GM19328 (cell line): ENCODE data around the gene ABAT.
"Not testable (repeated sequence)": the region's sequence is repeated elsewhere in the genome, so short reads cannot be mapped to it uniquely, and the experiment has no call there.

ENCODE experiments used
- ATAC-seq: cut with Tn5 transposase; IDR thresholded peaks from one replicate; pipeline ENCODE4 v1.9.1; 2021; ENCODE audit warnings: mild to moderate bottlenecking, moderate library complexity; ENCODE audit not compliant: unreplicated experiment

Gene ABAT

DNA sequence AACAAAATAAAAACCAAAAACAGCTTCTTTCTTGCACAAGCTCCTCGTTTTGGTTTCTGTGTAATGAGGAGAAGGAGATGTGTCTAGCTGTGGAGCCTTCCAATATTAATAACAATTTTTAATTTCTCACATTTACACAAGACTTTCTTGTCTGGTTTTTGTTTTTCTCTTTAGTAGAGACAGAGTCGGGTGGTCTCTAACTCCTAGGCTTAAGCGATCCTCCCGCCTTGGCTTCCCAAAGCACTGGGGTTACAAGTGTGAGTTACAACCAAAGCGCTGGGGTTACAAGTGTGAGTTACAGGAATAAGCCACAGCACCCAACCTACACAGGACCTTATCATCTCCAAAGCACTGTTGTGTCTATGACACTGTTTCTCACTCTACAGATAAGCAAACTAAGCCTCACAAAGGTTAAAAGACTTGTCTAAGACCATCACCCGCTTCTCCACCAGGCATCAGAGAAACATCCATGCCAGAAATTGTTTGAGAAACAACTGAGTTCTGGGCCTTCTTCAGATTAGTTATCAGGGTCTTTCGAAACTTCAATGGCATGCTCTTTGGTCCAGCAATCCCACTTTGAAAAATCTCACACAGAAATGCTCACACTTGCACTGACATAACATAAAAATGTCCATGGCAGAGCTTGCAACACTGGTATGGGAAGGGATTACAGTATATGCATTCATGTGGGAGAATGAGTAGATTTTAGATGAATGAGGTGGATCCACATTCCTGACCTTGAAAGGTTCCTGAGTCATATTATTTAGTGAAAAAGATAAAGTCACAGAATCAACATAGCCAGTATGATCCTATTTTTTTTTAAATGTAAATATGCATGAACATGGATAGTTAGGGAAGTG is 3.9 kb downstream of the ABAT start:
- no peak for ATAC-seq

DNA sequence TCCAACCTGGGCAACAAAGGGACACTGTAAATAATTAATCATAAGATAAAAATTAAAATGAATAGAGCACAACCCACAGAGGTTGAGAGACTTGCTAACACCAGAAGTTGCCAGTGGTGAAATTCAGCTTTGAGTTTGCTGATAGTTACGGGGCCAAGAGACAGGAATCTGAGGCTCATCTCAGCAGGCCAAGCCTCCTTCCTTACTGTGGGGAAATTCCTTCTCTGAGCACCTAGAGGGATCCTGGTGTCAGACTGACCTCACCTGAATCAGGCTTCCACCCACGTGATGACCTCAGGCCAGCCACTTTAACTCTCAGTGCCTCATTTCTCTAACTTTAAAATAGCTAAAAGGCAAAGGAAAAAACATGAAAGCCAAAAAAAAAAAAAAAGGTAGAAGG is 4.7 kb downstream of the ABAT start:
- no peak for ATAC-seq

- no peak for ATAC-seq
These were observed 8.3 kb downstream of the ABAT start for GRCh38 chr16:8682551-8683259.

- no peak for ATAC-seq
These were observed 9.2 kb downstream of the ABAT start for GRCh38 chr16:8683640-8684039.

DNA sequence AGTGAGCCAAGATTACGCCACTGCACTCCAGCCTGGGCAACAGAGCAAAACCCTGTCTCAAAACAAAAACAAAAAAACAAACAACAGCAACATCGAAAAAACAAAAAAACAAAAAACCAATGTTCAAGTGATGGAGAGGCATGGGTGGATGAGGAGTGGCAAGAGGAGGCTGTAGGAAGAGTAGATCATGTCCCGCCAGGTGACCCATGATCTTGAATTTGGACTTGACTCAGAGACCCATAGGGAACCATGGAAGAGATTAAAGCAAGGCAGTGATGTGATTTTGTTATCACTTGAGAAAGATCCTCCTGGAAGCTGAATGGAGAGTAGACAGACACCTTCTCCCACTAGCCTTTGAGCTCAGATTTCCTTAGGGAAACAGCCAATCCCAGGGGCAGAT is 11.2 kb downstream of the ABAT start:
- ATAC-seq, result no peak

GRCh38 chr16:8686031-8686621 is 11.7 kb downstream of the ABAT start:
- ATAC-seq, result no peak

- no peak for ATAC-seq
These were observed 12.5 kb downstream of the ABAT start for GRCh38 chr16:8686879-8687278.

- ATAC-seq, result no peak
These were observed 15.3 kb downstream of the ABAT start for GRCh38 chr16:8689686-8690085.

DNA sequence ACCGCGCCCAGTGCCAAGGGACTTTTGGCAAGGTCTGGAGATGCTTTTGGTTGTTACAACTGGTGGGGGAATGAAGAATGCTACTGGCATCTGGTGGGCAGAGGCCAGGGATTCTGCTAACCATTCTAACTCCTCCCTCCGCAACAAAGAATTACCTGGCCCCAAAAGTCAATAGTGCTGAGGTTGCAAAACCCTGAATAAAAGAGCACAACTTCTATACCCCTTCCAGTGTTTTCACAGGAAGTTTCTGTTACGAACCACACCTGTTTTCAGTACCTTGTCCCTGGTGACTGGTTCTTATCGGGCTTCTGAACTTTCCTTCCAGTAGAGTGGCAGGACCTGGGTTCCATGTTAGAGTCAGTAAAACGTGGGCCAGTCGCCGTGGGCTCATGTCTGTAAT is 17.3 kb downstream of the ABAT start:
- ATAC-seq, result no peak

DNA sequence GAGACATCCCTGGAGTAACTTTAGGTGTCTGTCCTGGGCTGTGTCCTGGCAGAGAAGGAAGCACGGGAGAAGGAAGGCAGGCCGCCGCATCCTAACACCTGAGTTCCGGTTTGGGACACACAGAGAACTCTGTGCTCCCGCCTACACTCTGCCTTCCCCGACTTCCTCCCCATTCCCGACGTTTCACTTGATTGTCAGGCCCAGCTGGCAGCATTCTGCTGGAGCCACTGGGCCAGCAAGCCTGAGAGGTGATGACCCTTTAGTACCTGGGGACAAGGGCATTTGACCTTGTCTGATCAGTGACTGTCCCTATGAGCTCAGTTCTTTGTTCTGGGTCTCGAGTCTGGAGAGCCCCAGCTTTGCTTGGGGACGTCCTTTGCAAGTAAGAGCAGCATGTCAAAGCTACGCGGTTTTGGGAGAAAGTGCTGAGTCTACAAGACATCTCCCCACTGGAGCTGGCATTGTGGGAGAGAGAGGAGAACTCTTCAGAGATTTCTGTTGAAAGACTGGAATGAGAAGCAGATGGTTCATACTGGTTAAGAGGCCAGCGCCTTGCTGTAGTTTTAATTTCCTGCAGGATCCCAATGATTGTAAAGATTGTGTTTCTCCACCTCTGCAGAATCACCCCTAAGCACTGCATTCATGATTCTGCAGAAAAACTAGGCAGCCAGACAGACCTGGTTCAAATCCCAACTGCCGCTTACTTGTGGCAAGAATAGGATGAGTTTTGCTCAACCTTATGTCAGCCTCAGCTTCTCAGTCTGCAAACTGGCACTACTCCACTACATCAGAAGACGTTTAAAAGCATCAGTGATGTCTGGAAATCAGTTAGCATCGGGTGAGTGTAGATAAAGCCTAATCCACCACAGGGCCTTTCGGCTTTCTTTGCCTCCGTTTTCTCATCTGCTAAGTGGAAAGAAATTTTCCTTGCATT is 20.6 kb downstream of the ABAT start:
- ATAC-seq, result no peak

- ATAC-seq, result no peak
These were observed 22.5 kb downstream of the ABAT start for GRCh38 chr16:8696880-8697279.

DNA sequence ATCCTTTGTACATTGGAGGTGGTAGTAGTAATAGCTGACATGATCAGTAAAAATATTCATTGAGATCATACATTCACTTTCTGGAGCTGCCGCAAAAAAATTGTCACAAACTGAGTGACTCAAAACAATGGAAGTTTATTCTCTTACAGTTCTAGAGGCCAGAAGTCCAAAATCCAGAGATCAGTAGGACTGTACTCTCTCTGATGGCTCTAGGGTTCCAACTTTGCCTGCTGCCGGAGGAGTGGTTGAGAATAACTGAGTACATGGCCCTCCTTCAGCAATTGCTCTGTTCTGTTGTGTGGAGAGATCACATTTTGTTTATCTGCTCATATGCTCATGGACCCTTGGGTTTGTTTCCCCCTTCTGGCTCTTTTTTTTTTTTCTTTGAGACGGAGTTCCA is 23.5 kb downstream of the ABAT start:
- ATAC-seq, result no peak

GRCh38 chr16:8703693-8704092 is 29.3 kb downstream of the ABAT start:
- ATAC-seq, result no peak

GRCh38 chr16:8704098-8704497 is 29.7 kb downstream of the ABAT start:
- ATAC-seq, result no peak

DNA sequence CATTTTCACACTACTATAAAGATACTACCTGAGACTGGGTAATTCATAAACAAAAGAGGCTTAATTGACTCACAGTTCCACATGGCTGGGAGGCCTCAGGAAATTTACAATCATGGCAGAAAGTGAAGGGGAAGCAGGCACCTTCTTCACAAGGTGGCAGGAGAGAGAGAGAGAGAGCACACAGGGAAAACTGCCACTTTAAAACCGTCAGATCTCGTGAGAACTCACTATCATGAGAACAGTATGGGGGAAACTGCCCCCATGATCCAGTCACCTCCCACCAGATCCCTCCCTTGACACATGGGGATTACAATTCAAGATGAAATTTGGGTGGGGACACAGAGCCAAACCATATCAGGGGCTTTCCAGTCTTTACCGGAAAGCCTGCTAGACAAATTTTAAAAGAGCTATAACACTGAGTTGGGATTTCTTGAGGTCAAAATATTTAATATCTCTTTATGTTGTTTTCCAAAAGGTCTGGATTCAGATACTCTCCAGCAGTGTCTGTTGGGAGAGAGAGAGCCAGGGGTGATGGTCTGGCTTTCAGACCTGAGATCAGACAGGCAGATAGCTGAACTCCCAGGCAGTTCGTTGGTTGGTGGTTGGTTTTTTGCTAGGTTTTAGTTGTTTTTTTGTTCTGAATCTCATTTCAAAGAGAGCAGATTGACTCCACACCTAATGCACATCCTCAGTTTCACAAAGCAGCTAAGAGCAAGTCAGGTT is 30.8 kb downstream of the ABAT start:
- ATAC-seq, result not testable (repeated sequence)

DNA sequence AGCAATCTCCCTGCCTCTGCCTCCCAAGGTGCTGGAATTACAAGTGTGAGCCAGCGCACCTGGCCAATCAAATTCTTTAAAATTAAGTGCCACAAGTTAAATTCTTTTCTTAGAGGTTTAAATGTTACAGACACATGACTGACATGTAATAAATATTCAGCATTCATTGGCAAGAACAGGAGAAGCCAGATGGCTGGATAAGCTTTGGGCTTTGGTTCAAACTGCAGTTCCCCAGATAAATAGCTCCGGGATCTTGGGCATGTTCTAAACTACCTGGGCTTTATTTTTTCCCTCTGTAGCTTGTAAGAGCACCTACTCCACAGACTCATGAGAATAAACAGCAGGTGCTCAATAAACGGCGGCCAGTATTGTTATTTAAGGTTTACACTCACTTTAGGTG is 34.1 kb downstream of the ABAT start:
- no peak for ATAC-seq

GRCh38 chr16:8712589-8713361 is 38.4 kb downstream of the ABAT start:
- ATAC-seq, result no peak

DNA sequence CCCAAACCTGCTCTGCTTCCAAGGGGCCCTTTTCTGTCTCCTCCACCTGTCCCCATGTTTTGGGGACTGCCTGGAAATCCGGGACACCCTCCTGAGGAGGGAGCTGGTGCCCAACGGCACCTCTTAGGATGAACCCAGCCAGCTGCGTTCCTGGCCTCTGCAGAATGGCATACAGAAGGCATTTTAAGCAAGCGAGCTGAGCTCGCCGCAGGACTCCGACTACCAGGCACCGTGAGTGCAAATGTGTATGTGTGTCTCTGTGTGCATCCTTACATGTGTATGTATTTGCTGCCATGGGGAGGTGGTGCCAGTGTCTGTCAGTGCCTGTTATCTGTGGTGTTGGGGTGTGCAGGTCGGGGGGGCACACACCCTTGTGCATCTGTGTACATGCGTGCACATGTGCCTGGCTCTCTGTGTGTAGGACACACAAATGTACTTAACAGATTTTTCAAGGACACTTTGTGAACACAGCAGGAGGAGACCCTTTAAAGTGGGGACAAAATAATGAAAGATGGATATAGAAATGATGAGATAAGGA is 39.3 kb downstream of the ABAT start:
- ATAC-seq, result no peak

DNA sequence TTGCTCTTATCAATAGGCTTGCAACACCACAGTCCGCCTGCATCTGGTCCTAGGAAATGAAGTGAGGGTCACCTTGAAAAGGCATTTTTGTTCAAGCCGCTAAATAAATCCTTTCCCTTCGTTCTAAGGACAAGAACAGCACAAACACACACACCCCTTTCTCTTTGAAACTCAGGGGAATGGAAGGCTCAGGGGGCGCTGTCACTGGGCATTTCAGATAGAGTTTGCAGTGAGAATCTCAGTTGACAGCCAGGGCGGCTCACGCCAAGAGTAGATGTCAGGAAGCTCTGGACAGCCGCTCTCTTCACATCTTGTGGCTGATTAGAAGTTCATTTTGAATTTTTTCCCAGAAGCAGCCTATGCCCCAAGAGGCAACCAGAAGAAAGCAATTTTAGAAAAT is 39.8 kb downstream of the ABAT start:
- ATAC-seq, result no peak
